Endothelial cell of umbilical vein (primary cell): ENCODE data around the gene GNB1.

Experiments
- EZH2 ChIP-seq: IDR thresholded peaks from 2 replicates; pipeline ENCODE4 v1.6.1; 2012; ENCODE audit warnings: borderline replicate concordance, low read depth, mild to moderate bottlenecking, moderate library complexity, low read length, inconsistent platforms; ENCODE audit not compliant: severe bottlenecking
- POLR2A ChIP-seq: IDR thresholded peaks from 2 replicates; pipeline ENCODE4 v1.6.1; 2012; ENCODE audit warnings: low read depth, mild to moderate bottlenecking, control low read depth, low read length
- POLR2AphosphoS5 ChIP-seq: IDR thresholded peaks from 2 replicates; pipeline ENCODE4 v1.6.1; 2012; ENCODE audit warnings: low read depth, mild to moderate bottlenecking, control low read depth, low read length, moderate library complexity; ENCODE audit not compliant: insufficient read depth
- TF ChIP-seq, protein P1 (sequence below), 2 donors: IDR thresholded peaks; 1 replicate in 1 of 2; 2 replicates in 1 of 2; pipeline ENCODE4 v1.5.1; 2011; ENCODE audit warnings: low read length in 2 of 2, mild to moderate bottlenecking in 2 of 2, moderate library complexity in 2 of 2, control low read depth in 1 of 2, inconsistent platforms in 1 of 2, low read depth in 1 of 2; ENCODE audit not compliant: insufficient read depth in 1 of 2; ENCODE audit errors: extremely low read depth in 1 of 2

DNA sequence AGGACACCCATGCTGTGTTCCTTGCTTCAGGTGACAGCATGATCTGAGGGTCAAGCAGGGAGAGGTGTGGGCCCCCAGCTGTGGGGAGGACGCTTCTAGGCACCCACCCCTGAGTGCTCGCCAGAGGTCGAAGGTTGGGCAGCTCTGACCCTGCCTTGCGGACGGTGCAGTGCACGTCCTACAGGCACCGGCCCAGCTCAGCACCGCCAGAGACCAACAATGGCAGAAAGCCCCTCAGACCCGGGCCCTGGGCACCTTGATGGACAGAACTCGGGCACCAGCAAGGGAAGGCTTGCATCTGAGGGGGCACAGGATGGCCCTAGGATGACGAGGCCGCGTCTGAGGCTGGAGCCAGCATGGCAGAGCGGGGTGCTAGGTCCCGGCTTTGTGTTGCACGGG, 137.3 kb downstream of the GNB1 start:
- TF ChIP-seq POLR2AphosphoS5 (no peak), POLR2A (no peak), EZH2 (no peak)
- TF ChIP-seq, protein P1, sequence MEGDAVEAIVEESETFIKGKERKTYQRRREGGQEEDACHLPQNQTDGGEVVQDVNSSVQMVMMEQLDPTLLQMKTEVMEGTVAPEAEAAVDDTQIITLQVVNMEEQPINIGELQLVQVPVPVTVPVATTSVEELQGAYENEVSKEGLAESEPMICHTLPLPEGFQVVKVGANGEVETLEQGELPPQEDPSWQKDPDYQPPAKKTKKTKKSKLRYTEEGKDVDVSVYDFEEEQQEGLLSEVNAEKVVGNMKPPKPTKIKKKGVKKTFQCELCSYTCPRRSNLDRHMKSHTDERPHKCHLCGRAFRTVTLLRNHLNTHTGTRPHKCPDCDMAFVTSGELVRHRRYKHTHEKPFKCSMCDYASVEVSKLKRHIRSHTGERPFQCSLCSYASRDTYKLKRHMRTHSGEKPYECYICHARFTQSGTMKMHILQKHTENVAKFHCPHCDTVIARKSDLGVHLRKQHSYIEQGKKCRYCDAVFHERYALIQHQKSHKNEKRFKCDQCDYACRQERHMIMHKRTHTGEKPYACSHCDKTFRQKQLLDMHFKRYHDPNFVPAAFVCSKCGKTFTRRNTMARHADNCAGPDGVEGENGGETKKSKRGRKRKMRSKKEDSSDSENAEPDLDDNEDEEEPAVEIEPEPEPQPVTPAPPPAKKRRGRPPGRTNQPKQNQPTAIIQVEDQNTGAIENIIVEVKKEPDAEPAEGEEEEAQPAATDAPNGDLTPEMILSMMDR (IDR thresholded peaks at IDR 0.05; ENCODE audit: extremely low read depth in 1 of 2, insufficient read depth in 1 of 2, low read depth in 1 of 2, low read length in 2 of 2), result no peak
